Neural progenitor cell (in vitro differentiated cells): ENCODE measurements around the gene IL26.

Experiments
- EZH2 ChIP-seq: fragments of 200-600 bp; sonication (generic); IDR thresholded peaks from 2 replicates; pipeline ENCODE4 v1.6.1; 2017; ENCODE audit warnings: antibody characterized with exemption, mild to moderate bottlenecking, moderate library complexity
- EZH2phosphoT487 ChIP-seq: fragments of 200-600 bp; sonication (generic); IDR thresholded peaks from 2 replicates; pipeline ENCODE4 v1.6.1; 2017; ENCODE audit warnings: antibody characterized with exemption
- TF ChIP-seq, protein P1 (sequence below): fragments of 200-600 bp; sonication (generic); IDR thresholded peaks from 2 replicates; pipeline ENCODE4 v1.5.1; 2017; ENCODE audit warnings: antibody characterized with exemption, mild to moderate bottlenecking

DNA sequence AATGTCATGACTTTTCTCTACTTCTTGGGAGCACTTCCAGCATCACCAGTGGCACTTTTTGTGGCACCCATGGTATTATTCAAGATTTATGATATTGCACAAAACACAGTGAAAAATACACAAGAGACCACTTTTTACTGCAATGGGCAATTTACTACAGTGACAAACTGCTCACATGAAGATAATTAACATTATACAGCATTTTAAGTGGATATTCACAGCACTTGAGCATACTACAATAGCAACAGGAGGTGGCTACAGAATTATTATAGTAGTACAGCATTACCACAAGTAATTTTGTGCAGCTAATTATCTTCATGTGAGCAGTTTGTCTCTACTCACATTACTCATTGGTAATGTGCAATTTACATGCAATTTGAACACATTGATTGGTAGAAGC, 18.3 kb downstream of the IL26 start:
- TF ChIP-seq EZH2phosphoT487: no peak
- TF ChIP-seq, protein P1, sequence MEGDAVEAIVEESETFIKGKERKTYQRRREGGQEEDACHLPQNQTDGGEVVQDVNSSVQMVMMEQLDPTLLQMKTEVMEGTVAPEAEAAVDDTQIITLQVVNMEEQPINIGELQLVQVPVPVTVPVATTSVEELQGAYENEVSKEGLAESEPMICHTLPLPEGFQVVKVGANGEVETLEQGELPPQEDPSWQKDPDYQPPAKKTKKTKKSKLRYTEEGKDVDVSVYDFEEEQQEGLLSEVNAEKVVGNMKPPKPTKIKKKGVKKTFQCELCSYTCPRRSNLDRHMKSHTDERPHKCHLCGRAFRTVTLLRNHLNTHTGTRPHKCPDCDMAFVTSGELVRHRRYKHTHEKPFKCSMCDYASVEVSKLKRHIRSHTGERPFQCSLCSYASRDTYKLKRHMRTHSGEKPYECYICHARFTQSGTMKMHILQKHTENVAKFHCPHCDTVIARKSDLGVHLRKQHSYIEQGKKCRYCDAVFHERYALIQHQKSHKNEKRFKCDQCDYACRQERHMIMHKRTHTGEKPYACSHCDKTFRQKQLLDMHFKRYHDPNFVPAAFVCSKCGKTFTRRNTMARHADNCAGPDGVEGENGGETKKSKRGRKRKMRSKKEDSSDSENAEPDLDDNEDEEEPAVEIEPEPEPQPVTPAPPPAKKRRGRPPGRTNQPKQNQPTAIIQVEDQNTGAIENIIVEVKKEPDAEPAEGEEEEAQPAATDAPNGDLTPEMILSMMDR: no peak
- TF ChIP-seq EZH2: no peak
